PC-3 (cell line): ENCODE measurements around the gene CYP27B1. TPM values are rescaled to one million over a fixed set of nuclear protein-coding genes. Genes with fewer than 3 reads are reported as not detected.

ENCODE experiments used
- ATAC-seq: fragments of 200-7000 bp; cut with Tn5 transposase; 2 replicates; pipeline ENCODE4 v1.9.1; 2020; ENCODE audit warnings: mild to moderate bottlenecking, moderate library complexity
- BruUV-seq: library from RNA; stranded (reverse); fragments of 400-500 nt; replicated peaks from 2 replicates; lab custom pipeline; 2021; lab: Mats Ljungman, UMichigan
- CTCF ChIA-PET: fragments of 300-600 bp; sonication (Branson Sonifier 250); formaldehyde crosslinking; loops from one replicate; lab custom pipeline; 2022; ENCODE audit warnings: antibody characterized with exemption; lab: Charles Lee
- POLR2A ChIA-PET: fragments of 300-600 bp; sonication (Branson Sonifier 250); formaldehyde crosslinking; loops from one replicate; lab custom pipeline; 2022; ENCODE audit warnings: antibody characterized with exemption; ENCODE audit not compliant: unreplicated experiment; lab: Charles Lee
- DNase-seq: peaks from one replicate; pipeline ENCODE4 v3.0.0-alpha.2; 2015
- H2AFZ ChIP-seq: fragments of 300-600 bp; sonication (generic); 2 replicates; pipeline ENCODE4 v1.6.0; 2016; ENCODE audit warnings: antibody characterized with exemption, low read length
- H3F3A ChIP-seq: fragments of 300-600 bp; sonication (generic); one replicate; pipeline ENCODE4 v1.6.0; 2017; ENCODE audit warnings: antibody characterized with exemption, low read length, control low read depth, mild to moderate bottlenecking; ENCODE audit not compliant: unreplicated experiment
- H3K27ac ChIP-seq: fragments of 300-600 bp; sonication (generic); 2 replicates; pipeline ENCODE4 v1.5.1; 2016; ENCODE audit warnings: mild to moderate bottlenecking, low read length
- H3K27me3 ChIP-seq: fragments of 300-600 bp; sonication (generic); 2 replicates; pipeline ENCODE4 v1.6.1; 2016; ENCODE audit warnings: low read length, mixed read lengths
- H3K36me3 ChIP-seq: fragments of 300-600 bp; sonication (generic); 2 replicates; pipeline ENCODE4 v1.6.1; 2016; ENCODE audit warnings: low read depth, mixed run types, low read length, mixed read lengths
- H3K4me1 ChIP-seq: fragments of 300-600 bp; sonication (generic); 2 replicates; pipeline ENCODE4 v1.5.1; 2016; ENCODE audit warnings: low read length; ENCODE audit not compliant: insufficient read depth
- H3K4me2 ChIP-seq: fragments of 300-600 bp; sonication (generic); 2 replicates; pipeline ENCODE4 v1.6.0; 2016; ENCODE audit warnings: low read length
- H3K4me3 ChIP-seq: fragments of 300-600 bp; sonication (generic); 2 replicates; pipeline ENCODE4 v1.5.1; 2016; ENCODE audit warnings: mild to moderate bottlenecking, low read length, mixed read lengths
- H3K79me2 ChIP-seq: fragments of 300-600 bp; sonication (generic); 2 replicates; pipeline ENCODE4 v1.6.1; 2017; ENCODE audit warnings: low read length, mixed read lengths
- H3K9ac ChIP-seq: fragments of 300-600 bp; sonication (generic); 2 replicates; pipeline ENCODE4 v1.6.0; 2016; ENCODE audit warnings: mild to moderate bottlenecking, low read length
- H3K9me2 ChIP-seq: fragments of 300-600 bp; sonication (generic); replicated peaks from 2 replicates; pipeline ENCODE4 v1.6.1; 2016; ENCODE audit warnings: mixed run types, low read length, mixed read lengths
- H3K9me3 ChIP-seq: fragments of 300-600 bp; sonication (generic); 2 replicates; pipeline ENCODE4 v1.6.1; 2016; ENCODE audit warnings: low read length, mixed read lengths
- H4K20me1 ChIP-seq: fragments of 300-600 bp; sonication (generic); 2 replicates; pipeline ENCODE4 v1.6.1; 2016; ENCODE audit warnings: low read length, mixed read lengths
- EZH2 ChIP-seq: fragments of 300-600 bp; sonication (generic); IDR thresholded peaks from one replicate; pipeline ENCODE4 v1.6.1; 2017; ENCODE audit warnings: antibody characterized with exemption, mild to moderate bottlenecking, low read length; ENCODE audit not compliant: unreplicated experiment
- EZH2phosphoT487 ChIP-seq: fragments of 300-600 bp; sonication (generic); IDR thresholded peaks from 2 replicates; pipeline ENCODE4 v1.6.1; 2018; ENCODE audit warnings: mild to moderate bottlenecking, antibody characterized with exemption, low read length, borderline replicate concordance
- intact Hi-C: fragments of 100-400 bp; cut with micrococcal nuclease; formaldehyde crosslinking; loops from 2 replicates; pipeline ENCODE4 v1.9.0; 2023
- total RNA-seq: library from RNA; depleted of rRNA; stranded (reverse); fragments of >200 nt; gene quantifications from 2 replicates; pipeline ENCODE4 v1.2.3, GENCODE V29; 2014
- TF ChIP-seq, protein P1 (sequence below): fragments of 300-600 bp; sonication (generic); conservative IDR thresholded peaks from 2 replicates; pipeline ENCODE4 v1.5.1; 2017; ENCODE audit warnings: antibody characterized with exemption, low read depth, mild to moderate bottlenecking, low read length

CYP27B1 gene
- total RNA-seq, 1 experiment from 2014 or later = 8.1 TPM

- intact Hi-C loops = no loop called here
- Histone ChIP-seq H3K36me3 (peaks cover 15% of the 10 kb centered on the region), H3K4me2 (no peak overlapping the region), H3K27me3 (no peaks in the 10 kb centered on the region), H3F3A (no peaks in the 10 kb centered on the region), H3K9me2 (no peaks in the 10 kb centered on the region), H3K9me3 (no peaks in the 10 kb centered on the region), H3K79me2 (peaks cover 31% of the 10 kb centered on the region), H4K20me1 (no peaks in the 10 kb centered on the region), H2AFZ (no peak overlapping the region), H3K9ac (no peak overlapping the region), H3K4me1 (peaks cover 6% of the 10 kb centered on the region; the same call in 1 of the 2 replicates), H3K27ac (no peak overlapping the region), H3K4me3 (no peak overlapping the region)
- no peak for TF ChIP-seq EZH2
- TF ChIP-seq, protein P1, sequence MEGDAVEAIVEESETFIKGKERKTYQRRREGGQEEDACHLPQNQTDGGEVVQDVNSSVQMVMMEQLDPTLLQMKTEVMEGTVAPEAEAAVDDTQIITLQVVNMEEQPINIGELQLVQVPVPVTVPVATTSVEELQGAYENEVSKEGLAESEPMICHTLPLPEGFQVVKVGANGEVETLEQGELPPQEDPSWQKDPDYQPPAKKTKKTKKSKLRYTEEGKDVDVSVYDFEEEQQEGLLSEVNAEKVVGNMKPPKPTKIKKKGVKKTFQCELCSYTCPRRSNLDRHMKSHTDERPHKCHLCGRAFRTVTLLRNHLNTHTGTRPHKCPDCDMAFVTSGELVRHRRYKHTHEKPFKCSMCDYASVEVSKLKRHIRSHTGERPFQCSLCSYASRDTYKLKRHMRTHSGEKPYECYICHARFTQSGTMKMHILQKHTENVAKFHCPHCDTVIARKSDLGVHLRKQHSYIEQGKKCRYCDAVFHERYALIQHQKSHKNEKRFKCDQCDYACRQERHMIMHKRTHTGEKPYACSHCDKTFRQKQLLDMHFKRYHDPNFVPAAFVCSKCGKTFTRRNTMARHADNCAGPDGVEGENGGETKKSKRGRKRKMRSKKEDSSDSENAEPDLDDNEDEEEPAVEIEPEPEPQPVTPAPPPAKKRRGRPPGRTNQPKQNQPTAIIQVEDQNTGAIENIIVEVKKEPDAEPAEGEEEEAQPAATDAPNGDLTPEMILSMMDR = no peak
- no peak for TF ChIP-seq EZH2phosphoT487
- ATAC-seq = no peak
- POLR2A ChIA-PET = no interaction called here
- no TSS peak for BruUV-seq
- CTCF ChIA-PET = no interaction called here
- DNase-seq = no peak
These were observed 14.9 kb upstream of the CYP27B1 start for GRCh38 chr12:57781801-57782200.

GRCh38 chr12:57781244-57781643 lies 14.4 kb upstream of the CYP27B1 start:
- H3K9ac ChIP-seq = no peak overlapping the region
- H2AFZ ChIP-seq = no peak overlapping the region
- no peaks in the 10 kb centered on the region for H3F3A ChIP-seq
- peaks cover 31% of the 10 kb centered on the region for H3K79me2 ChIP-seq
- peaks cover 6% of the 10 kb centered on the region; the same call in 1 of the 2 replicates for H3K4me1 ChIP-seq
- no peak for DNase-seq
- ATAC-seq = no peak
- H3K4me3 ChIP-seq = no peak overlapping the region
- H3K4me2 ChIP-seq = no peak overlapping the region
- ChIA-PET CTCF (no interaction called here), POLR2A (interaction anchor here (0.6 kb wide), 1 partner anchor 198 kb away, joined by 3 read pairs; no protein-coding TSS in a partner anchor)
- BruUV-seq = no TSS peak
- no peaks in the 10 kb centered on the region for H3K9me3 ChIP-seq
- H3K27ac ChIP-seq = no peak overlapping the region
- H3K36me3 ChIP-seq = peaks cover 9% of the 10 kb centered on the region
- H4K20me1 ChIP-seq = no peaks in the 10 kb centered on the region
- TF ChIP-seq EZH2 (no peak), EZH2phosphoT487 (no peak)
- TF ChIP-seq, protein P1 = no peak
- intact Hi-C loops = no loop called here
- H3K9me2 ChIP-seq = no peaks in the 10 kb centered on the region
- H3K27me3 ChIP-seq = no peaks in the 10 kb centered on the region

GRCh38 chr12:57780284-57780897 lies 13.5 kb upstream of the CYP27B1 start:
- peaks cover 24% of the 10 kb centered on the region for H3K79me2 ChIP-seq
- ChIA-PET CTCF (no interaction called here), POLR2A (interaction anchor here (0.6 kb wide), 1 partner anchor 197 kb away, joined by 3 read pairs; no protein-coding TSS in a partner anchor)
- H3K4me3 ChIP-seq = no peak overlapping the region
- peaks cover 6% of the 10 kb centered on the region; the same call in 1 of the 2 replicates for H3K4me1 ChIP-seq
- no TSS peak for BruUV-seq
- no peaks in the 10 kb centered on the region for H3K9me2 ChIP-seq
- no peaks in the 10 kb centered on the region for H3F3A ChIP-seq
- no peak for DNase-seq
- H3K4me2 ChIP-seq = no peak overlapping the region
- H3K9me3 ChIP-seq = no peaks in the 10 kb centered on the region
- no peak overlapping the region for H2AFZ ChIP-seq
- H3K27ac ChIP-seq = no peak overlapping the region
- ATAC-seq = no peak
- intact Hi-C loops = no loop called here
- H3K27me3 ChIP-seq = no peaks in the 10 kb centered on the region
- TF ChIP-seq EZH2phosphoT487 (no peak), EZH2 (no peak)
- TF ChIP-seq, protein P1 = no peak
- no peaks in the 10 kb centered on the region for H4K20me1 ChIP-seq
- H3K9ac ChIP-seq = no peak overlapping the region
- 0 out of 2 replicates have a peak, but pooled peaks cover under 1% of the 10 kb centered on the region for H3K36me3 ChIP-seq
